ENCODE measurements around the gene TRAF7. TPM values are rescaled to one million over a fixed set of nuclear protein-coding genes. Genes with fewer than 3 reads are reported as not detected.

TRAF7 gene
- total and polyA plus RNA-seq, 2 of the 13 experiments (the other 11 are each of a cell fraction or from before 2014, with no cell fraction given), result 47.9 to 65.6 TPM

DNA sequence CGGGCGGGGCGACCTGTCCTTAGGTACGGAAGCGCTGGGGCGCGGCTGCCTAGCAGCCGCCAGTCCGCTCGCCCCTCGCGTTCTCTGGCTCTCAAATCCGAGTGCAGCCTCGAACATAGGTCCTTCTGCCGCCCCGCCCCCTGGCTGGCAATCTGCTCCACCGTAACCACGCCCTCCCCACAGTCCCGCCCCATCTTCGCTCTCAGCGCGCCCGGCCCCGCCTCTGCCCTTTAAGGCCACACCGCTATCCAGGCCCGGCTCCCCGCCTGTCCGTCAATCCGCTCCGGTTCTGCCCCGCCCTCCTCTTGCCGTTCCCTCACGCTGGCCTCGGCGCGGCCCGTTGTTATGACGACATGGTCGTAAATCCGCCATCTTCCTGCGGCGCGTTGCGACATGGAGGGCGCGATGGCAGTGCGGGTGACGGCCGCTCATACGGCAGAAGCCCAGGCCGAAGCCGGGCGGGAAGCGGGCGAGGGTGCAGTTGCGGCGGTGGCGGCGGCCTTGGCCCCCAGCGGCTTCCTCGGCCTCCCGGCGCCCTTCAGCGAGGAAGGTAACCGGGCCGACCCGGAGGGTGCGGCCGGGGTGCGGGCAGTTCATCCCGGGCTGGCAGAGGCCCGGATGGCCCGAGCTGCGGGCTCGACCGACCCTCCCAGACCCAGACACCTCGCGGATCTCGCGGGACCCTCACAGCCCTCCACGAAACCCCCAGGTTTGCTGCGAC lies 67.8 kb downstream of the TRAF7 start, which contains the start of gene E4F1 (continued):
- TF ChIP-seq, protein P1, sequence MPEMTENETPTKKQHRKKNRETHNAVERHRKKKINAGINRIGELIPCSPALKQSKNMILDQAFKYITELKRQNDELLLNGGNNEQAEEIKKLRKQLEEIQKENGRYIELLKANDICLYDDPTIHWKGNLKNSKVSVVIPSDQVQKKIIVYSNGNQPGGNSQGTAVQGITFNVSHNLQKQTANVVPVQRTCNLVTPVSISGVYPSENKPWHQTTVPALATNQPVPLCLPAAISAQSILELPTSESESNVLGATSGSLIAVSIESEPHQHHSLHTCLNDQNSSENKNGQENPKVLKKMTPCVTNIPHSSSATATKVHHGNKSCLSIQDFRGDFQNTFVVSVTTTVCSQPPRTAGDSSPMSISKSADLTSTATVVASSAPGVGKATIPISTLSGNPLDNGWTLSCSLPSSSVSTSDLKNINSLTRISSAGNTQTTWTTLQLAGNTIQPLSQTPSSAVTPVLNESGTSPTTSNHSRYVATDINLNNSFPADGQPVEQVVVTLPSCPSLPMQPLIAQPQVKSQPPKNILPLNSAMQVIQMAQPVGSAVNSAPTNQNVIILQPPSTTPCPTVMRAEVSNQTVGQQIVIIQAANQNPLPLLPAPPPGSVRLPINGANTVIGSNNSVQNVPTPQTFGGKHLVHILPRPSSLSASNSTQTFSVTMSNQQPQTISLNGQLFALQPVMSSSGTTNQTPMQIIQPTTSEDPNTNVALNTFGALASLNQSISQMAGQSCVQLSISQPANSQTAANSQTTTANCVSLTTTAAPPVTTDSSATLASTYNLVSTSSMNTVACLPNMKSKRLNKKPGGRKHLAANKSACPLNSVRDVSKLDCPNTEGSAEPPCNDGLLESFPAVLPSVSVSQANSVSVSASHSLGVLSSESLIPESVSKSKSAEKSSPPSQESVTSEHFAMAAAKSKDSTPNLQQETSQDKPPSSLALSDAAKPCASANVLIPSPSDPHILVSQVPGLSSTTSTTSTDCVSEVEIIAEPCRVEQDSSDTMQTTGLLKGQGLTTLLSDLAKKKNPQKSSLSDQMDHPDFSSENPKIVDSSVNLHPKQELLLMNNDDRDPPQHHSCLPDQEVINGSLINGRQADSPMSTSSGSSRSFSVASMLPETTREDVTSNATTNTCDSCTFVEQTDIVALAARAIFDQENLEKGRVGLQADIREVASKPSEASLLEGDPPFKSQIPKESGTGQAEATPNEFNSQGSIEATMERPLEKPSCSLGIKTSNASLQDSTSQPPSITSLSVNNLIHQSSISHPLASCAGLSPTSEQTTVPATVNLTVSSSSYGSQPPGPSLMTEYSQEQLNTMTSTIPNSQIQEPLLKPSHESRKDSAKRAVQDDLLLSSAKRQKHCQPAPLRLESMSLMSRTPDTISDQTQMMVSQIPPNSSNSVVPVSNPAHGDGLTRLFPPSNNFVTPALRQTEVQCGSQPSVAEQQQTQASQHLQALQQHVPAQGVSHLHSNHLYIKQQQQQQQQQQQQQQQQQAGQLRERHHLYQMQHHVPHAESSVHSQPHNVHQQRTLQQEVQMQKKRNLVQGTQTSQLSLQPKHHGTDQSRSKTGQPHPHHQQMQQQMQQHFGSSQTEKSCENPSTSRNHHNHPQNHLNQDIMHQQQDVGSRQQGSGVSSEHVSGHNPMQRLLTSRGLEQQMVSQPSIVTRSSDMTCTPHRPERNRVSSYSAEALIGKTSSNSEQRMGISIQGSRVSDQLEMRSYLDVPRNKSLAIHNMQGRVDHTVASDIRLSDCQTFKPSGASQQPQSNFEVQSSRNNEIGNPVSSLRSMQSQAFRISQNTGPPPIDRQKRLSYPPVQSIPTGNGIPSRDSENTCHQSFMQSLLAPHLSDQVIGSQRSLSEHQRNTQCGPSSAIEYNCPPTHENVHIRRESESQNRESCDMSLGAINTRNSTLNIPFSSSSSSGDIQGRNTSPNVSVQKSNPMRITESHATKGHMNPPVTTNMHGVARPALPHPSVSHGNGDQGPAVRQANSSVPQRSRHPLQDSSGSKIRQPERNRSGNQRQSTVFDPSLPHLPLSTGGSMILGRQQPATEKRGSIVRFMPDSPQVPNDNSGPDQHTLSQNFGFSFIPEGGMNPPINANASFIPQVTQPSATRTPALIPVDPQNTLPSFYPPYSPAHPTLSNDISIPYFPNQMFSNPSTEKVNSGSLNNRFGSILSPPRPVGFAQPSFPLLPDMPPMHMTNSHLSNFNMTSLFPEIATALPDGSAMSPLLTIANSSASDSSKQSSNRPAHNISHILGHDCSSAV (CRISPR knock-in tag; IDR thresholded peaks at IDR 0.05; ENCODE audit: borderline replicate concordance), result no peak
- TF ChIP-seq, protein P2, sequence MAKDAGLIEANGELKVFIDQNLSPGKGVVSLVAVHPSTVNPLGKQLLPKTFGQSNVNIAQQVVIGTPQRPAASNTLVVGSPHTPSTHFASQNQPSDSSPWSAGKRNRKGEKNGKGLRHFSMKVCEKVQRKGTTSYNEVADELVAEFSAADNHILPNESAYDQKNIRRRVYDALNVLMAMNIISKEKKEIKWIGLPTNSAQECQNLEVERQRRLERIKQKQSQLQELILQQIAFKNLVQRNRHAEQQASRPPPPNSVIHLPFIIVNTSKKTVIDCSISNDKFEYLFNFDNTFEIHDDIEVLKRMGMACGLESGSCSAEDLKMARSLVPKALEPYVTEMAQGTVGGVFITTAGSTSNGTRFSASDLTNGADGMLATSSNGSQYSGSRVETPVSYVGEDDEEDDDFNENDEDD (CRISPR knock-in tag; IDR thresholded peaks at IDR 0.05; ENCODE audit: borderline replicate concordance), result peak; percentile 79; the same call in 1 of the 2 replicates
- TF ChIP-seq, protein P3, sequence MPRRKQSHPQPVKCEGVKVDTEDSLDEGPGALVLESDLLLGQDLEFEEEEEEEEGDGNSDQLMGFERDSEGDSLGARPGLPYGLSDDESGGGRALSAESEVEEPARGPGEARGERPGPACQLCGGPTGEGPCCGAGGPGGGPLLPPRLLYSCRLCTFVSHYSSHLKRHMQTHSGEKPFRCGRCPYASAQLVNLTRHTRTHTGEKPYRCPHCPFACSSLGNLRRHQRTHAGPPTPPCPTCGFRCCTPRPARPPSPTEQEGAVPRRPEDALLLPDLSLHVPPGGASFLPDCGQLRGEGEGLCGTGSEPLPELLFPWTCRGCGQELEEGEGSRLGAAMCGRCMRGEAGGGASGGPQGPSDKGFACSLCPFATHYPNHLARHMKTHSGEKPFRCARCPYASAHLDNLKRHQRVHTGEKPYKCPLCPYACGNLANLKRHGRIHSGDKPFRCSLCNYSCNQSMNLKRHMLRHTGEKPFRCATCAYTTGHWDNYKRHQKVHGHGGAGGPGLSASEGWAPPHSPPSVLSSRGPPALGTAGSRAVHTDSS (CRISPR knock-in tag; conservative IDR thresholded peaks at IDR 0.05), result 0 out of 2 replicates have a peak, but pooled peaks have one; percentile 77
- TF ChIP-seq ZNF460 (CRISPR knock-in tag; IDR thresholded peaks at IDR 0.05; ENCODE audit: borderline replicate concordance) (no peak), ZNF136 (CRISPR knock-in tag; IDR thresholded peaks at IDR 0.05; ENCODE audit: low read depth) (0 out of 2 replicates have a peak, but pooled peaks have one; percentile 16), BHLHE40 (IDR thresholded peaks at IDR 0.05; ENCODE audit: low read length) (no peak), ZFP62 (CRISPR knock-in tag; IDR thresholded peaks at IDR 0.05) (no peak), ZFP82 (CRISPR knock-in tag; IDR thresholded peaks at IDR 0.05; ENCODE audit: borderline replicate concordance) (no peak), ZNF564 (CRISPR knock-in tag; IDR thresholded peaks at IDR 0.05) (peak; percentile 90; the same call in 1 of the 2 replicates)
- TF ChIP-seq, protein P4, sequence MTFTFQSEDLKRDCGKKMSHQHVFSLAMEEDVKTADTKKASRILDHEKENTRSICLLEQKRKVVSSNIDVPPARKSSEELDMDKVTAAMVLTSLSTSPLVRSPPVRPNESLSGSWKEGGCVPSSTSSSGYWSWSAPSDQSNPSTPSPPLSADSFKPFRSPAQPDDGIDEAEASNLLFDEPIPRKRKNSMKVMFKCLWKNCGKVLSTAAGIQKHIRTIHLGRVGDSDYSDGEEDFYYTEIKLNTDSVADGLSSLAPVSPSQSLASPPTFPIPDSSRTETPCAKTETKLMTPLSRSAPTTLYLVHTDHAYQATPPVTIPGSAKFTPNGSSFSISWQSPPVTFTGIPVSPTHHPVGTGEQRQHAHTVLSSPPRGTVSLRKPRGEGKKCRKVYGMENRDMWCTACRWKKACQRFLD (CRISPR knock-in tag; IDR thresholded peaks at IDR 0.05; ENCODE audit: borderline replicate concordance), result no peak; the same call in 1 of the 2 replicates
- TF ChIP-seq, protein P5, sequence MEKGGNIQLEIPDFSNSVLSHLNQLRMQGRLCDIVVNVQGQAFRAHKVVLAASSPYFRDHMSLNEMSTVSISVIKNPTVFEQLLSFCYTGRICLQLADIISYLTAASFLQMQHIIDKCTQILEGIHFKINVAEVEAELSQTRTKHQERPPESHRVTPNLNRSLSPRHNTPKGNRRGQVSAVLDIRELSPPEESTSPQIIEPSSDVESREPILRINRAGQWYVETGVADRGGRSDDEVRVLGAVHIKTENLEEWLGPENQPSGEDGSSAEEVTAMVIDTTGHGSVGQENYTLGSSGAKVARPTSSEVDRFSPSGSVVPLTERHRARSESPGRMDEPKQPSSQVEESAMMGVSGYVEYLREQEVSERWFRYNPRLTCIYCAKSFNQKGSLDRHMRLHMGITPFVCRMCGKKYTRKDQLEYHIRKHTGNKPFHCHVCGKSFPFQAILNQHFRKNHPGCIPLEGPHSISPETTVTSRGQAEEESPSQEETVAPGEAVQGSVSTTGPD (CRISPR knock-in tag; IDR thresholded peaks at IDR 0.05), result no peak
- TF ChIP-seq, protein P6, sequence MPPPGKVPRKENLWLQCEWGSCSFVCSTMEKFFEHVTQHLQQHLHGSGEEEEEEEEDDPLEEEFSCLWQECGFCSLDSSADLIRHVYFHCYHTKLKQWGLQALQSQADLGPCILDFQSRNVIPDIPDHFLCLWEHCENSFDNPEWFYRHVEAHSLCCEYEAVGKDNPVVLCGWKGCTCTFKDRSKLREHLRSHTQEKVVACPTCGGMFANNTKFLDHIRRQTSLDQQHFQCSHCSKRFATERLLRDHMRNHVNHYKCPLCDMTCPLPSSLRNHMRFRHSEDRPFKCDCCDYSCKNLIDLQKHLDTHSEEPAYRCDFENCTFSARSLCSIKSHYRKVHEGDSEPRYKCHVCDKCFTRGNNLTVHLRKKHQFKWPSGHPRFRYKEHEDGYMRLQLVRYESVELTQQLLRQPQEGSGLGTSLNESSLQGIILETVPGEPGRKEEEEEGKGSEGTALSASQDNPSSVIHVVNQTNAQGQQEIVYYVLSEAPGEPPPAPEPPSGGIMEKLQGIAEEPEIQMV (CRISPR knock-in tag; IDR thresholded peaks at IDR 0.05; ENCODE audit: low read depth), result no peak
